Gastroesophageal sphincter (tissue), 4 donors: ENCODE data around the gene TARDBP. TPM values are rescaled to one million over a fixed set of nuclear protein-coding genes. Genes with fewer than 3 reads are reported as not detected.
"Not testable (repeated sequence)": the region's sequence is repeated elsewhere in the genome, so short reads cannot be mapped to it uniquely, and the experiment has no call there.

ENCODE experiments used
- ATAC-seq: fragments of 150-250 bp; one replicate; pipeline ENCODE4 v1.9.1; 2016; ENCODE audit warnings: mild to moderate bottlenecking, moderate library complexity
- H3K27ac ChIP-seq, 4 donors: fragments of 200-600 bp; sonication (generic) in 3 of 4; 1 replicate in 3 of 4; 2 replicates in 1 of 4; pipeline ENCODE4 v1.5.1; 2016 to 2019
- H3K27me3 ChIP-seq: fragments of 200-600 bp; sonication (generic); one replicate; pipeline ENCODE4 v1.5.1; 2019
- H3K36me3 ChIP-seq, 2 donors: fragments of 200-600 bp; sonication (generic); one replicate each; pipeline ENCODE4 v1.5.1; 2019; ENCODE audit warnings: control low read depth in 1 of 2
- H3K4me1 ChIP-seq, 3 donors: fragments of 200-600 bp; sonication (generic); 1 replicate in 2 of 3; 2 replicates in 1 of 3; pipeline ENCODE4 v1.5.1; 2016 to 2019; ENCODE audit warnings: control low read depth in 2 of 3
- H3K4me3 ChIP-seq, 2 donors: fragments of 200-600 bp; sonication (generic); one replicate each; pipeline ENCODE4 v1.5.1; 2019; ENCODE audit warnings: mild to moderate bottlenecking in 1 of 2, moderate library complexity in 1 of 2
- H3K9me3 ChIP-seq, 3 donors: fragments of 200-600 bp; sonication (generic); one replicate each; pipeline ENCODE4 v1.5.1; 2017 to 2019; ENCODE audit warnings: control low read depth in 2 of 3
- CTCF ChIP-seq, 4 experiments: fragments of 200-600 bp in 2 of 4; fragments of 450-650 bp in 2 of 4; sonication (generic) in 1 of 4; IDR thresholded peaks; one replicate each; pipeline ENCODE4 v1.5.1; 2017 to 2019; ENCODE audit warnings: antibody characterized with exemption in 4 of 4, mild to moderate bottlenecking in 2 of 4, moderate library complexity in 2 of 4
- EP300 ChIP-seq: sonication (generic); formaldehyde crosslinking; IDR thresholded peaks from one replicate; pipeline ENCODE4 v1.6.1; 2017; ENCODE audit warnings: antibody characterized with exemption, mild to moderate bottlenecking
- POLR2A ChIP-seq, 2 donors: fragments of 450-650 bp; IDR thresholded peaks; one replicate each; pipeline ENCODE4 v1.6.1; 2017; ENCODE audit warnings: antibody characterized with exemption in 2 of 2, mild to moderate bottlenecking in 2 of 2, moderate library complexity in 1 of 2
- POLR2AphosphoS5 ChIP-seq: sonication (generic); formaldehyde crosslinking; IDR thresholded peaks from one replicate; pipeline ENCODE4 v1.6.1; 2017; ENCODE audit warnings: antibody characterized with exemption
- WGBS, 2 donors: methylation state at CpG; one replicate each; pipeline ENCODE4 v1.1.5; 2018; ENCODE audit warnings: low coverage in 1 of 2; 5-methylcytosine and 5-hydroxymethylcytosine counted together
- total RNA-seq, 4 donors: library from RNA; depleted of rRNA; stranded (reverse); fragments of >200 nt; gene quantifications; one replicate each; pipeline ENCODE4 v1.1.0, GENCODE V29; 2016

The TARDBP gene
- total RNA-seq, 4 donors from 2014 or later: 60.3 to 170 (median 112) TPM

DNA sequence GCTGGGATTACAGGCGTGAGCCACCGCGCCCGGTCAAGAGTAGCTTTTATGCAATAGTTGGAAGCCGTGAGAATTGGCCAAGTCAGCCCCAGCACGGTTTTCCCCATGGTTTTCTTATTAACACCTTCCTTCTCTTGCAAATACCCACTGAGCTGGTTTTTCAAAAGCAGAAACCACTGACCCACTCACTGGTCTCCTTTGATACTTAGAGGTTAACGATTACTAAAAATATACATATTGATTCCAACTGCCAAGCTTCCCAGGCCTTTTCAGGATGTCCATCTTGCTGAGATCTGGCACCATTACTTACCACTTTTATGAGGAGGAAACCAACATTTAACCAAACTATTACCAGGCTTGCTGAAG is 25.9 kb upstream of the TARDBP start:
- no peaks in the 10 kb centered on the region for H3K4me1 ChIP-seq
- no peak for TF ChIP-seq POLR2AphosphoS5
- no peak for TF ChIP-seq EP300
- TF ChIP-seq CTCF (IDR thresholded peaks at IDR 0.05): no peak
- TF ChIP-seq POLR2A (IDR thresholded peaks at IDR 0.05): no peak
- ATAC-seq: no peak
- no peaks in the 10 kb centered on the region for H3K27me3 ChIP-seq
- no peaks in the 10 kb centered on the region for H3K36me3 ChIP-seq
- WGBS, 2 donors: 60 to 80% methylated on average over 1 to 7 of the region's 7 CpGs
- H3K4me3 ChIP-seq: no peak overlapping the region
- H3K9me3 ChIP-seq: no peaks in the 10 kb centered on the region
- no peak overlapping the region for H3K27ac ChIP-seq

GRCh38 chr1:10987840-10988417 is 24.5 kb upstream of the TARDBP start:
- Histone ChIP-seq H3K9me3 (no peaks in the 10 kb centered on the region), H3K36me3 (no peaks in the 10 kb centered on the region), H3K27me3 (no peaks in the 10 kb centered on the region), H3K27ac (no peak overlapping the region), H3K4me3 (no peak overlapping the region), H3K4me1 (no peaks in the 10 kb centered on the region)
- ATAC-seq: no peak
- 75 to 86% methylated on average over 3 to 4 of the region's 4 CpGs for WGBS, 2 donors
- TF ChIP-seq POLR2A (IDR thresholded peaks at IDR 0.05) (no peak), POLR2AphosphoS5 (no peak), EP300 (no peak), CTCF (IDR thresholded peaks at IDR 0.05) (no peak)

- no peaks in the 10 kb centered on the region for H3K27me3 ChIP-seq
- no peak overlapping the region for H3K27ac ChIP-seq
- 74% methylated on average over 2 of the region's 5 CpGs; no CpG with 5 or more reads in 1 of the 2 donors for WGBS, 2 donors
- TF ChIP-seq EP300: no peak
- TF ChIP-seq POLR2AphosphoS5: no peak
- no peak for TF ChIP-seq CTCF (IDR thresholded peaks at IDR 0.05)
- TF ChIP-seq POLR2A (IDR thresholded peaks at IDR 0.05): no peak
- H3K9me3 ChIP-seq: no peaks in the 10 kb centered on the region
- H3K36me3 ChIP-seq: no peaks in the 10 kb centered on the region
- H3K4me1 ChIP-seq: no peaks in the 10 kb centered on the region
- ATAC-seq: no peak
- H3K4me3 ChIP-seq: no peak overlapping the region
These were observed 23.4 kb upstream of the TARDBP start for GRCh38 chr1:10989095-10989494.

- not testable (repeated sequence) for H3K36me3 ChIP-seq, H3K4me1 ChIP-seq, H3K27ac ChIP-seq, H3K4me3 ChIP-seq, ATAC-seq, H3K9me3 ChIP-seq, H3K27me3 ChIP-seq
- WGBS, 2 donors: 63% methylated on average over 4 to 5 of the region's 6 CpGs
These were observed 22.4 kb upstream of the TARDBP start for GRCh38 chr1:10989920-10990516.

GRCh38 chr1:10990828-10991227 is 21.6 kb upstream of the TARDBP start:
- Histone ChIP-seq H3K4me3 (no peak overlapping the region), H3K4me1 (no peaks in the 10 kb centered on the region), H3K27ac (no peak overlapping the region), H3K27me3 (no peaks in the 10 kb centered on the region), H3K9me3 (no peaks in the 10 kb centered on the region), H3K36me3 (no peaks in the 10 kb centered on the region)
- TF ChIP-seq POLR2A (IDR thresholded peaks at IDR 0.05) (no peak), CTCF (IDR thresholded peaks at IDR 0.05) (no peak), POLR2AphosphoS5 (no peak), EP300 (no peak)
- ATAC-seq: no peak
- 88 to 100% methylated on average over 1 to 5 of the region's 7 CpGs for WGBS, 2 donors

DNA sequence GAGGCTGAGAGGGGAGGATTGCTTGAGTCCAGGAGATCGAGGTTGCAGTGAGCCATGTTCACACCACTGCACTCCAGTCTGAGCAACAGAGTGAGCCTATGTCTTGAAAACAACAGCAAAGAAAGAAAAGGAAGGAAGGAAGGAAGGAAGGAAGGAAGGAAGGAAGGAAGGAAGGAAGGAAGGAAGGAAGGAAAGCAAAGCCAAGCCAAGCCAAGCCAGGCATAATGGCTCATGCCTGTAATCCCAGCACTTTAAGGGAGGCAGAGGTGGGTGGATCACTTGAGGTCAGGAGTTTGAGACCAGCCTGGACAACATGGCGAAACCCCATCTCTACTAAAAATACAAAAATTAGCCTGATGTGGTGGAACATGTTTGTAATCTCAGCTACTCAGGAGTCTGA is 20.4 kb upstream of the TARDBP start:
- not testable (repeated sequence) for H3K9me3 ChIP-seq, H3K27me3 ChIP-seq, H3K4me1 ChIP-seq, H3K4me3 ChIP-seq, ATAC-seq, H3K27ac ChIP-seq, H3K36me3 ChIP-seq
- 87% methylated on average over 2 of the region's 2 CpGs; no CpG with 5 or more reads in 1 of the 2 donors for WGBS, 2 donors
